Natural killer cell (primary cell): ENCODE measurements around the gene SLC9B2. TPM values are rescaled to one million over a fixed set of nuclear protein-coding genes. Genes with fewer than 3 reads are reported as not detected.
A peak's percentile ranks its signal among the peaks of the same experiment; 100 is the strongest.

Source experiments
- ATAC-seq, 3 donors: fragments of 150-1000 bp in 2 of 3; fragments of 200-7000 bp in 1 of 3; cut with Tn5 transposase; 1 replicate in 1 of 3; 2 replicates in 2 of 3; pipeline ENCODE4 v1.10.0; 2021; ENCODE audit warnings: mild to moderate bottlenecking in 2 of 3, moderate library complexity in 2 of 3
- DNase-seq, 2 donors: peaks; one replicate each; pipeline versions ENCODE4 v3.0.0 to v3.0.0-alpha.2; 2013 to 2021; ENCODE audit warnings: mixed read lengths in 1 of 2
- H3K27ac ChIP-seq: one replicate; pipeline ENCODE4 v1.5.1; 2013; ENCODE audit warnings: mild to moderate bottlenecking, low read length
- H3K27me3 ChIP-seq: one replicate; pipeline ENCODE4 v1.6.1; 2013; ENCODE audit warnings: low read length; ENCODE audit not compliant: control insufficient read depth, insufficient read depth
- H3K36me3 ChIP-seq: one replicate; pipeline ENCODE4 v1.6.1; 2013; ENCODE audit warnings: low read length; ENCODE audit not compliant: control insufficient read depth, insufficient read depth
- H3K4me1 ChIP-seq: one replicate; pipeline ENCODE4 v1.6.1; 2013; ENCODE audit warnings: low read length; ENCODE audit not compliant: control insufficient read depth, insufficient read depth
- H3K4me3 ChIP-seq: one replicate; pipeline ENCODE4 v1.5.1; 2013; ENCODE audit warnings: low read length
- H3K9me3 ChIP-seq: one replicate; pipeline ENCODE4 v1.6.1; 2013; ENCODE audit warnings: low read length; ENCODE audit not compliant: control insufficient read depth, insufficient read depth
- H3K27ac Mint-ChIP-seq, 2 donors: one replicate each; pipeline ENCODE4 v1.8.0; 2022; ENCODE audit warnings: mild to moderate bottlenecking in 2 of 2, mixed read lengths in 2 of 2, moderate library complexity in 1 of 2
- H3K27me3 Mint-ChIP-seq, 2 donors: one replicate each; pipeline ENCODE4 v1.8.0; 2022; ENCODE audit warnings: low read depth in 2 of 2, mixed read lengths in 2 of 2
- H3K36me3 Mint-ChIP-seq: one replicate; pipeline ENCODE4 v1.8.0; 2022; ENCODE audit warnings: mixed read lengths
- H3K4me1 Mint-ChIP-seq, 2 donors: one replicate each; pipeline ENCODE4 v1.8.0; 2022; ENCODE audit warnings: mixed read lengths in 2 of 2
- H3K4me3 Mint-ChIP-seq: one replicate; pipeline ENCODE4 v1.8.0; 2022; ENCODE audit warnings: mild to moderate bottlenecking, moderate library complexity, mixed read lengths
- H3K9me3 Mint-ChIP-seq, 2 donors: one replicate each; pipeline ENCODE4 v1.8.0; 2022; ENCODE audit warnings: mixed read lengths in 2 of 2
- WGBS: methylation state at CpG from one replicate; pipeline ENCODE4 v1.1.7; 2013; ENCODE audit warnings: missing lambda C conversion rate; ENCODE audit not compliant: insufficient coverage; 5-methylcytosine and 5-hydroxymethylcytosine counted together
- intact Hi-C: fragments of 100-400 bp; cut with micrococcal nuclease; formaldehyde crosslinking; loops from one replicate; pipeline ENCODE4 v1.14.2; 2022
- total RNA-seq, 4 donors: library from RNA; stranded (reverse); fragments of 120-200 nt in 1 of 4; gene quantifications; one replicate each; pipeline versions ENCODE4 v1.2.3 to v1.2.4, GENCODE V29; 2013 to 2022
- TF ChIP-seq, protein P1 (sequence below): fragments of 200-600 bp; IDR thresholded peaks from one replicate; pipeline ENCODE4 v1.8.0; 2022; ENCODE audit warnings: antibody characterized with exemption

SLC9B2 gene
- total RNA-seq, 3 donors from 2014 or later (not counting 1 experiment from before 2014, with no cell fraction given): 13.5 to 22.4 (median 17.9) TPM

DNA sequence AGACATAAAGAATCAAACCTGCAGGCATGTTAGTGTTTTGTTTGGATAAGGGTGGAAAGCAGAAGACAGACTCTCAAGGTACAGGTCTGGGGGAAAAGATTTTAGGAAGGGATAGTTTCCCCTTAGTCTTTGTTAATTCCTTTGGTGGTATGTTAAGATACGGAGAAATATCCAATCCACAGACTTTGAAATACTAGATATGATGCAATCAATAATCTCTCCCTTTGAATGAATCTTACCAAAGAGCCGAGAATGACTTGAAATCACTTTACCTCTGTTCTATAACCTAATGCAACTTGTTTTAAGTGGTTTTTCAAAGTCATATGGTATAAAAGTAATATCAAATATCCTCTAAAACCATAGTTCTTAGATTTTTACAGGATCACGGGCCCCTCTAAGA is 28.3 kb upstream of the SLC9B2 start:
- 100% methylated on average over 1 of the region's 3 CpGs for WGBS
- no peak overlapping the region for H3K4me3 Mint-ChIP-seq
- DNase-seq (no peak), ATAC-seq (no peak)
- Histone ChIP-seq H3K27ac (no peak overlapping the region), H3K36me3 (no peaks in the 10 kb centered on the region), H3K4me3 (no peak overlapping the region), H3K4me1 (no peaks in the 10 kb centered on the region), H3K9me3 (no peaks in the 10 kb centered on the region), H3K27me3 (no peaks in the 10 kb centered on the region)
- no peak overlapping the region for H3K27ac Mint-ChIP-seq
- TF ChIP-seq, protein P1, sequence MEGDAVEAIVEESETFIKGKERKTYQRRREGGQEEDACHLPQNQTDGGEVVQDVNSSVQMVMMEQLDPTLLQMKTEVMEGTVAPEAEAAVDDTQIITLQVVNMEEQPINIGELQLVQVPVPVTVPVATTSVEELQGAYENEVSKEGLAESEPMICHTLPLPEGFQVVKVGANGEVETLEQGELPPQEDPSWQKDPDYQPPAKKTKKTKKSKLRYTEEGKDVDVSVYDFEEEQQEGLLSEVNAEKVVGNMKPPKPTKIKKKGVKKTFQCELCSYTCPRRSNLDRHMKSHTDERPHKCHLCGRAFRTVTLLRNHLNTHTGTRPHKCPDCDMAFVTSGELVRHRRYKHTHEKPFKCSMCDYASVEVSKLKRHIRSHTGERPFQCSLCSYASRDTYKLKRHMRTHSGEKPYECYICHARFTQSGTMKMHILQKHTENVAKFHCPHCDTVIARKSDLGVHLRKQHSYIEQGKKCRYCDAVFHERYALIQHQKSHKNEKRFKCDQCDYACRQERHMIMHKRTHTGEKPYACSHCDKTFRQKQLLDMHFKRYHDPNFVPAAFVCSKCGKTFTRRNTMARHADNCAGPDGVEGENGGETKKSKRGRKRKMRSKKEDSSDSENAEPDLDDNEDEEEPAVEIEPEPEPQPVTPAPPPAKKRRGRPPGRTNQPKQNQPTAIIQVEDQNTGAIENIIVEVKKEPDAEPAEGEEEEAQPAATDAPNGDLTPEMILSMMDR: no peak
- H3K4me1 Mint-ChIP-seq: peaks cover 0 to 3% of the 10 kb centered on the region in 2 donors
- intact Hi-C loops: no loop called here
- no peaks in the 10 kb centered on the region for H3K9me3 Mint-ChIP-seq
- no peaks in the 10 kb centered on the region for H3K36me3 Mint-ChIP-seq
- no peaks in the 10 kb centered on the region for H3K27me3 Mint-ChIP-seq

DNA sequence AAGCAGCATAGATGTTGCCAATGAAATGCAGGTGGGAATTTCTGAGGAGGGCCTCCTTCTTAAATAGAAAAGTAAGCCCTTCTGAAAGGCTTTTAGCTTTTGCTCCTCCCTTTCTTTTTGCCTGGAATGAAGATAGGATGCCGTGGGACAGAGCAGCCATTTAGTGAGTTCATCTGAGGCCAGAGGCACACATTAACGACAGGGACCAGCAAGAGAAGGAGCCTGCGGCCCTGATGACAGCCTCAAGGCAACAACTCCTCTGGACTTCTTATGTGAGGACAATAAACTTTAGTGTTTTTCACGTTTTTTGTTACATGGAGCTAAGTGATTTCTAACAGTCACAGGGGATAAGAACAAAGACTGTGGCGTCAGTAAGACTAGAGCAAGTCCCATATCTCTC is 24.1 kb upstream of the SLC9B2 start:
- no peak overlapping the region for H3K27ac Mint-ChIP-seq
- no peak overlapping the region for H3K4me3 Mint-ChIP-seq
- H3K9me3 Mint-ChIP-seq: no peaks in the 10 kb centered on the region
- no peak overlapping the region for H3K4me3 ChIP-seq
- TF ChIP-seq, protein P1: no peak
- no peak overlapping the region for H3K27ac ChIP-seq
- intact Hi-C loops: no loop called here
- DNase-seq (no peak), ATAC-seq (no peak)
- peaks cover 19 to 26% of the 10 kb centered on the region in 2 donors for H3K4me1 Mint-ChIP-seq
- no peaks in the 10 kb centered on the region for H3K27me3 Mint-ChIP-seq
- 85% methylated on average over 5 of the region's 5 CpGs for WGBS
- H3K36me3 Mint-ChIP-seq: no peaks in the 10 kb centered on the region
- no peaks in the 10 kb centered on the region for H3K27me3 ChIP-seq
- H3K36me3 ChIP-seq: no peaks in the 10 kb centered on the region
- peaks cover 7% of the 10 kb centered on the region for H3K4me1 ChIP-seq
- no peaks in the 10 kb centered on the region for H3K9me3 ChIP-seq

DNA sequence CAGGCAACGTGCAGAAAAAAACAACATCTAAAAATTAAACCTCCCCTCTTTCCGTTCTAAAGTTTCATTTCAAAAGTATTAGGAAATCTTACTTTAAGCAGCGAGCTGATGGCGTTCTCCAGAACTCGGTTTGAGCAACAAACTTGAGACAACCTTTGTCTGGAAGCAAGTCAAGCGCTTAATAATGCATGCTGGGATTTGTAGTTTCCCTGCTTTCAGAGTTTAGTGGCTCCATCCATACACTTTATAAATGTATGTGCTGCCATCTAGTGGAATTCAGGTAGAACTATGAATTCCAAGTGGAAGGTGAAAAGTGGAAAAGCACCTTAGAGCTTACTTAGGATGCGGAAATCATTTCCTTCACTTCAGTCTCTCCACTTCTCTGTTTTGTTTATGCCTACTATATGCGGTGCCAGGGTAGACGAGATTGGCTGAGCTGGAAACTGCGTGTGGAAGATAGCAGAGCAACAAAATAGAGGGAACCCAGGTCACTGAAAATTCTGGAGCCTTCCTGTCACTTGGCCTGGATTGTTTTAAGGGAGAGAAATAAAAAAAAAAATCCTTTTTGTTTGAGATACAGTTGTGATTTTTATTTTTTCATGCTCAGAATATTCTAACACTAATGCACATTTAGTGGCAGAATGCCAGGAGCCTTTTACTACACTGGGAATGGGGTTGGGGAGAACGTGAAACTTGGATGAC is 23.3 kb upstream of the SLC9B2 start, which contains the start of gene BDH2:
Gene BDH2 (minus strand): TSS at position 144 of the 702 bp plus-strand sequence. CDS start 3,580 bp downstream, outside the sequence.
- H3K4me3 ChIP-seq: peak within 1 kb of the TSS; percentile 34
- no peaks in the 10 kb centered on the region for H3K36me3 ChIP-seq
- TF ChIP-seq, protein P1: peak; percentile 82
- no peaks in the 10 kb centered on the region for H3K9me3 Mint-ChIP-seq
- WGBS: 15% methylated on average over 11 of the region's 11 CpGs
- no peaks in the 10 kb centered on the region for H3K9me3 ChIP-seq
- peak in 1 of 2 donors; percentile 89 for DNase-seq
- no peaks in the 10 kb centered on the region for H3K27me3 Mint-ChIP-seq
- H3K4me1 Mint-ChIP-seq: peaks cover 19 to 26% of the 10 kb centered on the region in 2 donors
- intact Hi-C loops: loop anchor here (1.0 to 10.0 kb wide), 4 partner anchors 53 to 755 kb away; partner anchors contain the start of gene SLC39A8
- H3K27me3 ChIP-seq: no peaks in the 10 kb centered on the region
- peak within 1 kb of the TSS; percentile 90 for H3K27ac Mint-ChIP-seq
- H3K27ac ChIP-seq: peak within 1 kb of the TSS; percentile 13
- peak; percentile 98 to 100 (median 100) for ATAC-seq
- peak within 1 kb of the TSS; percentile 99 for H3K4me3 Mint-ChIP-seq
- no peaks in the 10 kb centered on the region for H3K36me3 Mint-ChIP-seq
- peaks cover 7% of the 10 kb centered on the region for H3K4me1 ChIP-seq
